ENCODE results near the gene PDE3A. TPM values are rescaled to one million over a fixed set of nuclear protein-coding genes. Genes with fewer than 3 reads are reported as not detected.

The PDE3A gene
- total RNA-seq, 1 experiment from 2014 or later, result 0.12 TPM

- DNase-seq (ENCODE audit: low read depth, low spot score) (peak; percentile 46), ATAC-seq (0 out of 2 replicates have a peak, but pooled peaks have one; percentile 40)
- Histone ChIP-seq H3K9me2 (ENCODE audit: insufficient read depth) (no peaks in the 10 kb centered on the region), H2AFZ (ENCODE audit: low read depth, low read length, poor library complexity, severe bottlenecking) (peak overlapping the region; percentile 64), H3K9me3 (ENCODE audit: control insufficient read depth in 1 of 2, insufficient read depth in 1 of 2, low read depth in 1 of 2, low read length in 2 of 2) (no peaks in the 10 kb centered on the region), H3K27ac (ENCODE audit: low read depth, low read length) (no peak overlapping the region), H4K20me1 (ENCODE audit: insufficient read depth) (no peaks in the 10 kb centered on the region), H3K79me2 (ENCODE audit: insufficient read depth, low read length) (no peaks in the 10 kb centered on the region), H3K36me3 (ENCODE audit: control insufficient read depth in 1 of 2, insufficient read depth in 2 of 2, low read length in 2 of 2) (no peaks in the 10 kb centered on the region), H3K4me1 (ENCODE audit: control insufficient read depth in 1 of 2, insufficient read depth in 2 of 2, low read length in 2 of 2) (no peaks in the 10 kb centered on the region), H3K27me3 (ENCODE audit: insufficient read depth, low read length) (no peaks in the 10 kb centered on the region), H3K9ac (ENCODE audit: low read length) (no peak overlapping the region), H3K4me3 (replicated peaks in 1 of 2; ENCODE audit: low read depth in 1 of 2, low read length in 2 of 2) (no peak overlapping the region), H3K4me2 (ENCODE audit: low read length) (no peak overlapping the region)
- ChIA-PET RAD21 (ENCODE audit: low non-redundant PET in 1 of 2, low total read pairs in 2 of 2, uncharacterized antibody in 2 of 2, unreplicated experiment in 2 of 2) (no interaction called here), POLR2A (no interaction called here), CTCF (interaction anchor here (0.6 to 1.8 kb wide), 2 partner anchors 686 to 961 kb away, joined by 3 to 7 read pairs; no protein-coding TSS in a partner anchor)
- BruUV-seq (replicated peaks), result no TSS peak
- intact Hi-C loops (cut with micrococcal nuclease), result loop anchor here (5.0 to 10.0 kb wide), 3 partner anchors 139 to 857 kb away; no protein-coding TSS in a partner anchor
- peak; percentile 30 to 56 (median 46); a peak in 4 of 6 replicates for TF ChIP-seq CTCF (IDR thresholded peaks at IDR 0.05 in 2 of 3, conservative IDR thresholded peaks at IDR 0.05 in 1 of 3; ENCODE audit: borderline replicate concordance in 1 of 3, insufficient read depth in 1 of 3, low read depth in 2 of 3, low read length in 2 of 3)
- TF ChIP-seq RAD21 (IDR thresholded peaks at IDR 0.05; ENCODE audit: low read depth), result peak; percentile 65
- no peak for TF ChIP-seq ELF1 (IDR thresholded peaks at IDR 0.05; ENCODE audit: borderline replicate concordance, low read depth)
- no peak for TF ChIP-seq ZBTB33 (IDR thresholded peaks at IDR 0.05; ENCODE audit: extremely low read depth, insufficient replicate concordance, low read length)
These were observed 233.4 kb downstream of the PDE3A start for GRCh38 chr12:20601668-20602280.

Data from HCT116 (cell line).